GM04504 (cell line): ENCODE results near the gene FREM2.

ENCODE experiments used
- DNase-seq: peaks from one replicate; pipeline ENCODE4 v3.0.0-alpha.2; 2012; ENCODE audit warnings: low read depth

Gene FREM2

GRCh38 chr13:38687246-38688229 is 661 bp downstream of the FREM2 start:
- no peak for DNase-seq

GRCh38 chr13:38688674-38689073 is 1.8 kb downstream of the FREM2 start:
- DNase-seq: no peak

DNA sequence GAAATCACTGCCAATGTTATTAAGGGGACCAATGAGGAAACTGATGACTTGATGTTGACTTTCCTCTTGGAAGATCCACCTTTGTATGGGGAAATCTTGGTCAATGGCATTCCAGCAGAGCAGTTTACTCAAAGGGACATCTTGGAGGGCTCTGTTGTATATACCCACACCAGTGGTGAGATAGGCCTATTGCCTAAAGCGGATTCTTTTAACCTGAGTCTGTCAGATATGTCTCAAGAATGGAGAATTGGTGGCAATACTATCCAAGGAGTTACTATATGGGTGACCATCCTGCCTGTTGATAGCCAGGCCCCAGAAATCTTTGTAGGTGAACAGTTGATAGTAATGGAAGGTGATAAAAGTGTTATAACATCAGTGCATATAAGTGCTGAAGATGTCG is 3.4 kb downstream of the FREM2 start:
- no peak for DNase-seq

DNA sequence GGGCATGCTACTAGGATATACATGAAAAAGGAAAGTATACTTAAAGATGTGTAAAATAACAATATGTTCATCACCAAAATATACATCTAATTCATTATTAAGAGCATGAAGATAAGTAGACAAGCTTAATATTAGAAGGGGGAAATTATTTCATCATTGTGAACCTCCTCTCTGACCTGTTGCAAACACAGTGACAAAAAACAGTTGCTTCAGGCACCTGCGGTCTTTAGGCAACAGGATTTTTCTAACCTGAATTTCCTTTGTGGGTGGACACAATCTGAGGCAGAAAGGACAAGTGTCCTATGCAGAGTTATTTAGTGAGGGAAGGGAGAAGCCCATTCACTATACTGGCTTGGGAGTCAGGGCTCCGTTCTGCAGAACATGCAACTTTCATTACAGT is 6.3 kb downstream of the FREM2 start:
- DNase-seq: no peak

- DNase-seq: no peak
These were observed 6.8 kb downstream of the FREM2 start for GRCh38 chr13:38693641-38694040.

DNA sequence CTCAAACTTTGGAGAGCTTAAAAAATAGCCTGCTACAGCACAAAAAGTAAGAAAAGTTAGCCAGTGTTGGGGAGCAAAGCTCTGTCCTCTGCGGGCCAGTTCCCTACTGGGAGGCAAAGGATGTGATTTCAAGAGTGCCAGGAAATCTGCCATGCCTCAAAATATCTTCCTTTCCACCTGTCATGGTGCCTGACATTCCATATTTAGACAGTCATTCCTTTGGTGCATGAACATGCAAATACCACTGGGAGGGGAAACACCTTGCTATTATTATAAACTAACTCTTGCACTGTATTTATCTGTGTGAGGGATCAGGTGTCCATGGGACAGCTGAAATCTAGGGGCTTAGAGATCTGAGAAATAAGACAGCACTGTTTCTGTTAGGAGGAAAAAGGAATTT is 10.3 kb downstream of the FREM2 start:
- DNase-seq: no peak

- no peak for DNase-seq
These were observed 10.9 kb downstream of the FREM2 start for GRCh38 chr13:38697628-38698333.

DNA sequence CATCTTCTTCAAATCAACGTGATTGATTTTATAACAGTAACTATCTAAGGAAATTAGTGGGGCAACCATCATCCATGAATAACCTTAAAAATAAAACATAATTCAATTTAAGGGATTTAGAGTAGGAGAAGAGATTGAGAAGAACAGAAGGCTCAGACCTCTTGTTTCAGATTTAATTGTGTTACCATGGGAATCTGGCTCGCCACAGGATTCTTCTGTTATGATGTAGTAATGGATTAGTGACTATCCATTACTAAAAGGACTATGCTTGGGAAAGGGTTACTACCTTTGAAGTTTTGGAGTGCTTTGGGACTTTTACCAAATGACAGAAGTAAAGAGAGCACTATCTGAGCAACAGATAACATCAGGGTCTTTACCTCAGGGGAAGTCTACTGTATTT is 13.2 kb downstream of the FREM2 start:
- DNase-seq: no peak

GRCh38 chr13:38702669-38703068 is 15.8 kb downstream of the FREM2 start:
- DNase-seq: no peak

GRCh38 chr13:38703255-38703654 is 16.4 kb downstream of the FREM2 start:
- DNase-seq: no peak

GRCh38 chr13:38705365-38705764 is 18.5 kb downstream of the FREM2 start:
- no peak for DNase-seq

DNA sequence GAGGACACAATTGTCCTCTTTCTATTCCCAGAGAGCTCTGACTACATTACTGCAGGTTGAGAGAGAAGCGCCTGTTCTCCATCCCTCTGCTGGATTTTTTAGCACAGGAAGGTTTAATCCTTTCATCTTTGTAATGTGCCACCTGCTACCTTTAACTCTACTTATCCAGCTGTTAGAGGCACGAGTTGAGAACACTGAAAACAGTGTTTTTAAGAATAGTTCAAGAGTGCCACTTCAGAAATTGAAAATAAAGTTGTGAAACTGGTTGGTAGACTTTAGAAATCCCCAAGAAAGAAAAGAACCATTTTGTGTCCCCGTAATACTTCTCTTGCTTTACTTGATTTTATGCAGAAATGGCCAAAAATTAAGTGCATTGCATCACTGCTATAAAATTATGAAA is 20.6 kb downstream of the FREM2 start:
- DNase-seq: no peak

- no peak for DNase-seq
These were observed 26.2 kb downstream of the FREM2 start for GRCh38 chr13:38713046-38713445.

DNA sequence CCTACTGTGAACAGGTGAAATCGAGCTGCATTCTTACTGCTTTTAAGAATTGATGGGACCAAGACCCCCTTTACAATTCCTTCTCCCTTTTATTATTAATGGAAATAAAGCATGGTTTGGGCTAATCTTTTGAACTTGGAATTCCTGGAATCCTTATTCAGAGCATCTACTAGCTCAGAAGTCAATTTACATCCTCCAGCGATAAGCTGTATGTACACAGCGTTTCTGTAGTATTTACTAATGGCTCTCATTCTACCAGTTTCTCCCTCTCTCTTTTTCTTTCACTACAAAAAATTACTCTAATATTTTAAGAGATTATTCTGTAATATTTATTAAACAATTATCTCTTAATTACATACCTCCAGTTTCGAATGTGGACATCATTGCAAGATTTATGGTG is 31.5 kb downstream of the FREM2 start:
- DNase-seq: no peak

GRCh38 chr13:38730332-38730731 is 43.5 kb downstream of the FREM2 start:
- no peak for DNase-seq

GRCh38 chr13:38733146-38733545 is 46.3 kb downstream of the FREM2 start:
- DNase-seq: no peak

GRCh38 chr13:38735665-38736440 is 49.0 kb downstream of the FREM2 start:
- no peak for DNase-seq

DNA sequence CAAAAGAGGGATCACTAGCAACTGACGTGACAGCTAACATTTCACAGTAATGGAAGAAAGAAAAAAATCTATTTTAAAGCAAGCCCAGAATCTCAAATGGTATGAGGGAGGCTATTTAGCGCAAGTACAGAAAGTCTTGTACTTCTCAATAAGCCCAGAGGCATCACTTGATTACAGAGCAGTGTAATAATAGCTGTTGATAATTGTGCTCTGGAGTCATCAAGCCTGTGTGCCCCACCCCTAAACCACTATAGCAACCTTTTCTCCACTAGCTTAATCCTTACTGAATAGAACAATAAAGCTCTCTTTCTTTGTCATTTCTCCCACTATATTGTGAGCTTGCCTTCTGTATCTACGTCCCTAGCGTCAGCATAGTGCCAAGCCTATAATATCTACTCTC is 56.6 kb downstream of the FREM2 start:
- no peak for DNase-seq

- DNase-seq: no peak
These were observed 65.8 kb downstream of the FREM2 start for GRCh38 chr13:38752686-38753085.

DNA sequence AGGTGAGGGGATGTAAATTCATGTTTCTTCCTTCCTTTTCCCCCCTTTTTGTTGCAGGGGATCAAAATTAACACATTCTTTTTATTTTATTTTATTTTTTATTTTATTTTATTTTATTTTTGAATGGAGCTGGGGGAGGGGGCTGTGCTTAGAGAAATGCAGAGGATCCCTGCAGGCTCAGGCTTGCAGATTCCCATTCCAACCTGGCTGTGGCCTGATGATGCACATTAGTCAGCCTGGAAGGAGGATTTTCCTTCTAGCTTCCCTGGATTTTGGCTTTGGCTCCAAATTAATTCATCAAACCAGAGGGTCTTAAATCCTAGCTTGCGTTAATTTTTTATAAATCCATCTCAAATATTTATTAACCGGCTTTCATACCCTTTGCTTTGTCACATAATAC is 67.0 kb downstream of the FREM2 start:
- DNase-seq: no peak

GRCh38 chr13:38755793-38756192 is 68.9 kb downstream of the FREM2 start:
- no peak for DNase-seq

DNA sequence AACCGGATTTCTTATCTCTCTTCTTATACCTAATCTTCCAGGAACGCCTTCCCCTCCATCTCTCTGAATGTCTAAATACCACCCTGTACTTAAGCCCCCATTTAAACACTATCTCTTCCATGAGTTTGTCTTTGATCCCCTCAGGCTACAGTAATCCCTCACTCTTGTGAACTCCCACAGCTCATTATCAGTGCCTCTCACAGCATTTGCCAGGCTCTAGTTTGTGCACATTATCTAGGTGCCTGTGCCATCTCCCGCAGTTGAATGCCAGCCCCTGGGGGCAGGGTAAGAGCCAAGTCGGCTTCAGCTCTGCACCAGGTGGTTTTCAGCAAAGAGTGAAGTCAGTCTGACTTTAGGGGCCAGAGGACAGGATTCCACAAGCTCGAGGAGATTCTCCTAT is 71.4 kb downstream of the FREM2 start:
- no peak for DNase-seq

DNA sequence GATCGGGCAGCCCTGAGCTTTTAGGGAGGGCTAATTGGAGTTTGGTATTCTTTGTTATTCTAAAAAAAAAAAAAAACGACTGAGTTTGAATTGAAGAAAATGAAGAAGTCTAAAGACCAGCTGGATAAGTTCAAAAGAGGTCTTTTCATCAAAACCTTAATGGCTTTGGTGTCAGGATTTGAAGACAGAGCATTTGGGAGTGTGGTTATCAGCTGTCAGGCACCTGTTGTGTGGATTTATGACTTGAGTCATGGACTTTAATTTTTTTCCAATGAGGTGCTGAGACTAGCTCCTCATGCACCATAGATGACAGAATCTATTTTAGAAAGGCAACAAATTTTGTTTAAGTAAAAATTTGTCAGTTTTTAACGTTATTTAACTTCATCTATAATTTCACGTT is 72.5 kb downstream of the FREM2 start:
- DNase-seq: no peak
